Measurements from ENCODE around the gene GPC1. TPM values are rescaled to one million over a fixed set of nuclear protein-coding genes. Genes with fewer than 3 reads are reported as not detected.

GPC1 gene
- total and polyA plus RNA-seq, 2 donors (not counting 3 experiments of a cell fraction or from before 2014, with no cell fraction given), result 9.6 to 31.1 TPM

DNA sequence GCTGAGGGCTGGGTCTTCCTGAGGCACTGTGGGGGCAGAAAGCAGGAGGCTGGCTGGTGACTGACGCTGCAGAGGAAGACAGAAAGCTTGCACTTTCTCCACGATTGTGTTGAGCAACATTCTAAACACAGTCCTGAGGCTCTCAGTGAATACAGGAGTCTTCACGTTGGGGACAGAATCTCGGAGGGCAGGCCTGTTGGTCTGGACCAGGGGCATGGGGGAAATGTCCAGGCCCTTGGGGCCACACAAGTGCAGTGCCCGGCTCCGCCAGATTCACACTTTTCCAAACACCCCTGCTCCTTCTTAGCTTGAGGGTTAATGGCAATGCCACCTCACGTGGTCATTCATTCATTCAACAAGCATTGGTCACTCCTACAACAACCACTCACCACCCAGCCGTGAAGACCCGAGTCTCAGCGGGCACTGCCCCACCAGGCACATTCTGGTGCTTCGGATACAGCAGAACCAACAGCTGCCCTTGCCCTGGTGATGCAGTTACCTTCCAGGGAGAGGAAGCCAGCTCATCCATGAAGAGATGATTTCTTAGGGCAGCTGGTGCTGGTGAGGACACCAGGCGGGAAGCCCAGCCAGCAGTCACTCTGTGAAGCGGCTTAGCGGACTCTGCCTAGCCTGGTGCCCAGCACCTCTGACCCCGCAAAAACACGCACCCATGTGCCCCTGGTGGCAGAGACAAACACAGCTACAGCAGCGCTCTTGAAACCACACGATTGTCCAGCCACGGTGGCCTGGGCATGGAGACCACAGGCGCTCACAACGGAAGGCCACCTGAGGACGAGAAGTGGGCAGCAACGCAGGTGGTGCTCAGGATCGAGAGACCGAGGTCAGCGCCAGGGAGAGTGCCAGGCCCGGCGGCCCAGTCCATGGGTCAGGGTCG is 10.9 kb upstream of the GPC1 start:
- intact Hi-C loops (cut with micrococcal nuclease), result no loop called here
- Histone ChIP-seq H2AFZ (ENCODE audit: low read depth, low read length) (no peak overlapping the region), H4K20me1 (replicated peaks; ENCODE audit: control insufficient read depth, extremely low read depth, insufficient read depth, low read length) (no peaks in the 10 kb centered on the region), H3K4me2 (ENCODE audit: insufficient read depth, low read length) (no peak overlapping the region), H3K4me1 (ENCODE audit: control insufficient read depth, extremely low read depth, insufficient read depth, low read length) (no peaks in the 10 kb centered on the region), H3K27me3 (ENCODE audit: control insufficient read depth in 2 of 2, insufficient read depth in 2 of 2, low read length in 2 of 2) (no peaks in the 10 kb centered on the region), H3K9me3 (replicated peaks; ENCODE audit: control insufficient read depth, insufficient read depth, low read length) (no peaks in the 10 kb centered on the region), H3K9ac (replicated peaks; ENCODE audit: extremely low read depth, insufficient read depth, low read length) (no peak overlapping the region), H3K9me1 (replicated peaks; ENCODE audit: control insufficient read depth, extremely low read depth, insufficient read depth, low read length) (no peaks in the 10 kb centered on the region), H3K79me2 (ENCODE audit: control insufficient read depth, insufficient read depth, low read length) (no peaks in the 10 kb centered on the region), H3K4me3 (replicated peaks in 1 of 3; ENCODE audit: insufficient read depth in 1 of 3, low read depth in 1 of 3, low read length in 3 of 3) (no peak overlapping the region), H3K36me3 (ENCODE audit: control insufficient read depth in 2 of 2, extremely low read depth in 1 of 2, insufficient read depth in 2 of 2, low read length in 2 of 2) (no peaks in the 10 kb centered on the region), H3K27ac (ENCODE audit: insufficient read depth, low read depth, low read length) (no peak overlapping the region)
- dilution Hi-C loops (cut with MboI; ENCODE audit: extremely low pct_ligation_motif_present, low sequenced_read_pairs), result no loop called here
- CTCF ChIA-PET, result interaction anchor here (0.8 kb wide), 1 partner anchor 9 kb away, joined by 3 read pairs; no protein-coding TSS in a partner anchor
- FAIRE-seq (no peak), DNase-seq (ENCODE audit: low read depth, low spot score) (no peak)
- no peak for TF ChIP-seq FOS (IDR thresholded peaks at IDR 0.05; ENCODE audit: borderline replicate concordance, insufficient read depth, low read length)
- no peak for TF ChIP-seq POLR2AphosphoS5 (IDR thresholded peaks at IDR 0.05; ENCODE audit: insufficient read depth, low read depth, low read length)
- TF ChIP-seq JUN (IDR thresholded peaks at IDR 0.05; ENCODE audit: borderline replicate concordance, insufficient read depth, insufficient read length, low read depth), result no peak
- TF ChIP-seq, protein P1, sequence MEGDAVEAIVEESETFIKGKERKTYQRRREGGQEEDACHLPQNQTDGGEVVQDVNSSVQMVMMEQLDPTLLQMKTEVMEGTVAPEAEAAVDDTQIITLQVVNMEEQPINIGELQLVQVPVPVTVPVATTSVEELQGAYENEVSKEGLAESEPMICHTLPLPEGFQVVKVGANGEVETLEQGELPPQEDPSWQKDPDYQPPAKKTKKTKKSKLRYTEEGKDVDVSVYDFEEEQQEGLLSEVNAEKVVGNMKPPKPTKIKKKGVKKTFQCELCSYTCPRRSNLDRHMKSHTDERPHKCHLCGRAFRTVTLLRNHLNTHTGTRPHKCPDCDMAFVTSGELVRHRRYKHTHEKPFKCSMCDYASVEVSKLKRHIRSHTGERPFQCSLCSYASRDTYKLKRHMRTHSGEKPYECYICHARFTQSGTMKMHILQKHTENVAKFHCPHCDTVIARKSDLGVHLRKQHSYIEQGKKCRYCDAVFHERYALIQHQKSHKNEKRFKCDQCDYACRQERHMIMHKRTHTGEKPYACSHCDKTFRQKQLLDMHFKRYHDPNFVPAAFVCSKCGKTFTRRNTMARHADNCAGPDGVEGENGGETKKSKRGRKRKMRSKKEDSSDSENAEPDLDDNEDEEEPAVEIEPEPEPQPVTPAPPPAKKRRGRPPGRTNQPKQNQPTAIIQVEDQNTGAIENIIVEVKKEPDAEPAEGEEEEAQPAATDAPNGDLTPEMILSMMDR (IDR thresholded peaks at IDR 0.05; ENCODE audit: extremely low read depth in 1 of 2, insufficient read depth in 1 of 2, low read depth in 1 of 2, low read length in 2 of 2), result no peak
- TF ChIP-seq MYC (IDR thresholded peaks at IDR 0.05; ENCODE audit: low read depth, low read length), result no peak
- no peak for TF ChIP-seq GATA2 (IDR thresholded peaks at IDR 0.05; ENCODE audit: insufficient read depth, insufficient read length, low read depth, low read length)
- TF ChIP-seq POLR2A (IDR thresholded peaks at IDR 0.05; ENCODE audit: low read depth, low read length), result no peak
- TF ChIP-seq, protein P2, sequence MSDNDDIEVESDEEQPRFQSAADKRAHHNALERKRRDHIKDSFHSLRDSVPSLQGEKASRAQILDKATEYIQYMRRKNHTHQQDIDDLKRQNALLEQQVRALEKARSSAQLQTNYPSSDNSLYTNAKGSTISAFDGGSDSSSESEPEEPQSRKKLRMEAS (IDR thresholded peaks at IDR 0.05; ENCODE audit: insufficient read depth, insufficient read length), result no peak
- TF ChIP-seq EZH2 (IDR thresholded peaks at IDR 0.05; ENCODE audit: borderline replicate concordance, low read depth, low read length, severe bottlenecking), result no peak
- BruUV-seq (replicated peaks), result no TSS peak
- POLR2A ChIA-PET, result no interaction called here
